Endometrial microvascular endothelial cells (primary cell): ENCODE measurements around the gene NPY4R2. TPM values are rescaled to one million over a fixed set of nuclear protein-coding genes. Genes with fewer than 3 reads are reported as not detected.
"Not testable (repeated sequence)": the region's sequence is repeated elsewhere in the genome, so short reads cannot be mapped to it uniquely, and the experiment has no call there.

Experiments used
- in situ Hi-C: cut with HindIII; loops from 2 replicates; pipeline ENCODE4 v1.10.0; 2017; ENCODE audit warnings: low sequenced_read_pairs, low pct_unique_long_range_greater_than_20kb; ENCODE audit errors: inconsistent ontology term
- total RNA-seq: library from RNA; depleted of rRNA; stranded (reverse); fragments of >200 nt; gene quantifications from one replicate; pipeline ENCODE4 v1.2.3, GENCODE V29; 2015; ENCODE audit errors: inconsistent ontology term

NPY4R2 gene
- total RNA-seq, 1 donor from 2014 or later: not detected

- in situ Hi-C loops: not testable (repeated sequence)
These were observed 53.6 kb downstream of the NPY4R2 start for GRCh38 chr10:47972077-47972476.

Other genes with a start within 250 kb of the NPY4R2 start
- 0.37 TPM for gene SYT15B, start 155.1 kb upstream of the NPY4R2 start, total RNA-seq
- gene FAM25C, start 81.1 kb downstream of the NPY4R2 start, total RNA-seq: not detected